HEK293 (cell line): ENCODE data around the gene RAB3B.

ENCODE experiments used
- FEZF1 ChIP-seq: fragments of 450-650 bp; formaldehyde crosslinking; IDR thresholded peaks from 2 replicates; pipeline ENCODE4 v1.5.1; 2016; ENCODE audit warnings: missing biosample characterization, missing genetic modification characterization
- GFI1B ChIP-seq: fragments of 450-650 bp; formaldehyde crosslinking; IDR thresholded peaks from 2 replicates; pipeline ENCODE4 v1.5.1; 2016; ENCODE audit warnings: missing biosample characterization, missing genetic modification characterization
- GLI2 ChIP-seq: fragments of 450-650 bp; formaldehyde crosslinking; IDR thresholded peaks from 2 replicates; pipeline ENCODE4; 2017; ENCODE audit warnings: missing biosample characterization, missing genetic modification characterization, low read depth, borderline replicate concordance
- GLIS1 ChIP-seq: fragments of 450-650 bp; formaldehyde crosslinking; IDR thresholded peaks from 2 replicates; pipeline ENCODE4 v1.5.1; 2016; ENCODE audit warnings: missing biosample characterization, missing genetic modification characterization
- OSR2 ChIP-seq: fragments of 450-650 bp; formaldehyde crosslinking; IDR thresholded peaks from 2 replicates; pipeline ENCODE4 v1.5.1; 2016; ENCODE audit warnings: missing biosample characterization, missing genetic modification characterization
- OVOL3 ChIP-seq: fragments of 450-650 bp; formaldehyde crosslinking; IDR thresholded peaks from 2 replicates; pipeline ENCODE4 v1.5.1; 2016; ENCODE audit warnings: missing biosample characterization, missing genetic modification characterization
- PBX3 ChIP-seq: sonication (generic); formaldehyde crosslinking; IDR thresholded peaks from 2 replicates; pipeline ENCODE4 v1.8.1; 2022; ENCODE audit warnings: mild to moderate bottlenecking, moderate library complexity, missing genetic modification reagents
- REPIN1 ChIP-seq: fragments of 450-650 bp; formaldehyde crosslinking; IDR thresholded peaks from 2 replicates; pipeline ENCODE4 v1.5.1; 2017; ENCODE audit warnings: missing biosample characterization, missing genetic modification characterization, low read depth
- SP7 ChIP-seq: fragments of 450-650 bp; formaldehyde crosslinking; IDR thresholded peaks from 2 replicates; pipeline ENCODE4 v1.5.1; 2016; ENCODE audit warnings: missing biosample characterization, missing genetic modification characterization
- TRIM28 ChIP-seq: IDR thresholded peaks from 2 replicates; pipeline ENCODE4 v1.6.1; 2011; ENCODE audit warnings: low read length, control low read depth, borderline replicate concordance
- WT1 ChIP-seq: fragments of 450-650 bp; formaldehyde crosslinking; IDR thresholded peaks from 2 replicates; pipeline ENCODE4 v1.5.1; 2016; ENCODE audit warnings: missing biosample characterization, missing genetic modification characterization
- YY1 ChIP-seq: fragments of 450-650 bp; formaldehyde crosslinking; IDR thresholded peaks from 2 replicates; pipeline ENCODE4 v1.5.1; 2018; ENCODE audit warnings: missing biosample characterization, missing genetic modification characterization
- YY2 ChIP-seq: fragments of 450-650 bp; formaldehyde crosslinking; IDR thresholded peaks from 2 replicates; pipeline ENCODE4 v1.5.1; 2016; ENCODE audit warnings: missing biosample characterization, missing genetic modification characterization
- ZBTB1 ChIP-seq: fragments of 450-650 bp; formaldehyde crosslinking; IDR thresholded peaks from 2 replicates; pipeline ENCODE4 v1.5.1; 2016; ENCODE audit warnings: missing biosample characterization, missing genetic modification characterization
- ZBTB48 ChIP-seq: fragments of 450-650 bp; formaldehyde crosslinking; IDR thresholded peaks from 2 replicates; pipeline ENCODE4 v1.5.1; 2016; ENCODE audit warnings: missing biosample characterization, missing genetic modification characterization
- ZFHX2 ChIP-seq: fragments of 450-650 bp; formaldehyde crosslinking; conservative IDR thresholded peaks from 2 replicates; pipeline ENCODE4 v1.5.1; 2016; ENCODE audit warnings: missing biosample characterization, missing genetic modification characterization
- ZFP69B ChIP-seq: fragments of 450-650 bp; formaldehyde crosslinking; IDR thresholded peaks from 2 replicates; pipeline ENCODE4 v1.5.1; 2016; ENCODE audit warnings: missing biosample characterization, missing genetic modification characterization
- ZIC2 ChIP-seq: fragments of 450-650 bp; formaldehyde crosslinking; IDR thresholded peaks from 2 replicates; pipeline ENCODE4 v1.5.1; 2016; ENCODE audit warnings: missing biosample characterization, missing genetic modification characterization
- ZNF140 ChIP-seq: fragments of 450-650 bp; formaldehyde crosslinking; IDR thresholded peaks from 2 replicates; pipeline ENCODE4 v1.5.1; 2016; ENCODE audit warnings: missing biosample characterization, missing genetic modification characterization
- ZNF169 ChIP-seq: fragments of 450-650 bp; formaldehyde crosslinking; IDR thresholded peaks from 2 replicates; pipeline ENCODE4 v1.5.1; 2016; ENCODE audit warnings: missing biosample characterization, missing genetic modification characterization
- ZNF175 ChIP-seq: fragments of 450-650 bp; formaldehyde crosslinking; IDR thresholded peaks from 2 replicates; pipeline ENCODE4 v1.5.1; 2016; ENCODE audit warnings: missing biosample characterization, missing genetic modification characterization
- ZNF202 ChIP-seq: fragments of 450-650 bp; formaldehyde crosslinking; IDR thresholded peaks from 2 replicates; pipeline ENCODE4 v1.5.1; 2016; ENCODE audit warnings: missing biosample characterization, missing genetic modification characterization, borderline replicate concordance
- ZNF341 ChIP-seq: fragments of 450-650 bp; formaldehyde crosslinking; IDR thresholded peaks from 2 replicates; pipeline ENCODE4; 2016; ENCODE audit warnings: low read depth, missing biosample characterization, missing genetic modification characterization
- ZNF449 ChIP-seq: fragments of 450-650 bp; formaldehyde crosslinking; IDR thresholded peaks from 2 replicates; pipeline ENCODE4 v1.5.1; 2017; ENCODE audit warnings: missing biosample characterization, mild to moderate bottlenecking, missing genetic modification characterization, moderate library complexity
- ZNF488 ChIP-seq: fragments of 450-650 bp; formaldehyde crosslinking; IDR thresholded peaks from 2 replicates; pipeline ENCODE4 v1.5.1; 2016; ENCODE audit warnings: missing biosample characterization, missing genetic modification characterization
- ZNF510 ChIP-seq: fragments of 450-650 bp; formaldehyde crosslinking; IDR thresholded peaks from 2 replicates; pipeline ENCODE4 v1.5.1; 2018; ENCODE audit warnings: mild to moderate bottlenecking, missing genetic modification characterization, missing biosample characterization; ENCODE audit not compliant: insufficient replicate concordance
- ZNF530 ChIP-seq: fragments of 450-650 bp; formaldehyde crosslinking; IDR thresholded peaks from 2 replicates; pipeline ENCODE4 v1.5.1; 2016; ENCODE audit warnings: low read depth, missing biosample characterization, missing genetic modification characterization
- ZNF548 ChIP-seq: fragments of 450-650 bp; formaldehyde crosslinking; IDR thresholded peaks from 2 replicates; pipeline ENCODE4 v1.5.1; 2016; ENCODE audit warnings: missing biosample characterization, missing genetic modification characterization
- ZNF549 ChIP-seq: fragments of 450-650 bp; IDR thresholded peaks from 2 replicates; pipeline ENCODE4 v1.5.1; 2018; ENCODE audit warnings: missing biosample characterization, missing genetic modification characterization, mild to moderate bottlenecking, inconsistent platforms, moderate library complexity
- ZNF555 ChIP-seq: fragments of 450-650 bp; formaldehyde crosslinking; conservative IDR thresholded peaks from 2 replicates; pipeline ENCODE4 v1.5.1; 2017; ENCODE audit warnings: missing biosample characterization, mild to moderate bottlenecking, missing genetic modification characterization, inconsistent platforms
- ZNF560 ChIP-seq: fragments of 450-650 bp; formaldehyde crosslinking; IDR thresholded peaks from 2 replicates; pipeline ENCODE4 v1.5.1; 2017; ENCODE audit warnings: missing biosample characterization, missing genetic modification characterization, borderline replicate concordance
- ZNF623 ChIP-seq: fragments of 450-650 bp; formaldehyde crosslinking; IDR thresholded peaks from 2 replicates; pipeline ENCODE4 v1.5.1; 2016; ENCODE audit warnings: missing biosample characterization, missing genetic modification characterization
- ZNF768 ChIP-seq: fragments of 450-650 bp; formaldehyde crosslinking; IDR thresholded peaks from 2 replicates; pipeline ENCODE4 v1.5.1; 2018; ENCODE audit warnings: missing biosample characterization, mild to moderate bottlenecking, missing genetic modification characterization
- ZNF792 ChIP-seq: fragments of 450-650 bp; formaldehyde crosslinking; IDR thresholded peaks from 2 replicates; pipeline ENCODE4 v1.5.1; 2016; ENCODE audit warnings: missing biosample characterization, missing genetic modification characterization
- ZNF837 ChIP-seq: fragments of 450-650 bp; formaldehyde crosslinking; IDR thresholded peaks from 2 replicates; pipeline ENCODE4 v1.5.1; 2016; ENCODE audit warnings: missing biosample characterization, missing genetic modification characterization
- ZXDB ChIP-seq: fragments of 450-650 bp; formaldehyde crosslinking; IDR thresholded peaks from 2 replicates; pipeline ENCODE4 v1.5.1; 2016; ENCODE audit warnings: missing biosample characterization, missing genetic modification characterization
- TF ChIP-seq, protein P1 (sequence below): fragments of 450-650 bp; formaldehyde crosslinking; IDR thresholded peaks from 2 replicates; pipeline ENCODE4 v1.5.1; 2016; ENCODE audit warnings: missing biosample characterization, missing genetic modification characterization, low read depth
- TF ChIP-seq, protein P2 (sequence below): fragments of 450-650 bp; formaldehyde crosslinking; IDR thresholded peaks from 2 replicates; pipeline ENCODE4 v1.5.1; 2016; ENCODE audit warnings: missing biosample characterization, missing genetic modification characterization

The RAB3B gene

DNA sequence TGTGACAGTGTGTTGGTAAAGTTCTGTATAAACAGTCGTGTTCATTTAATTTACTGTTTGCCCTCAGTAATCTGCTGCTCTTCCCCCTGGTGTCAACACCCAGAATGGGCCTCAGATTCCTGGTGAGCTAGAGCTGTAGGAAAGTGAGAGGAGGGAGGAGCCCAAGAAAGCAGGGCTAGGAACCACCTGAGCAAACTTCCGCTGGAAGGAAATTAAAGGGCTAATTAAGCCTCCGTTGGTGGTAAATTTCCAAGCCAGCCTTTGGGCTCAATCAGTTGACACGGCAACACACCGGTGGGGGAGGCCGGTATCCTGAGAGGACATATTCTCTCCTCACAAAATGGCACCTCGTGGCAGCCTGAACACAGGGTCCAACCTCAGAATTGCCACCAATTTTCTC is 32.9 kb downstream of the RAB3B start (continued):
- TF ChIP-seq ZIC2 (tag by site-specific recombination) (peak; percentile 50), FEZF1 (tag by site-specific recombination) (no peak), ZNF341 (tag by site-specific recombination) (peak; percentile 67), ZBTB48 (tag by site-specific recombination) (no peak), ZNF140 (tag by site-specific recombination) (no peak), GLI2 (tag by site-specific recombination) (no peak), ZNF623 (tag by site-specific recombination) (no peak), YY1 (tag by site-specific recombination) (no peak), TRIM28 (no peak), OSR2 (tag by site-specific recombination) (peak; percentile 48; the same call in 1 of the 2 replicates), ZNF510 (tag by site-specific recombination) (no peak), ZNF560 (tag by site-specific recombination) (no peak), ZNF792 (tag by site-specific recombination) (no peak), REPIN1 (tag by site-specific recombination) (no peak), ZNF175 (tag by site-specific recombination) (no peak), ZNF548 (tag by site-specific recombination) (no peak), PBX3 (no peak), GFI1B (no peak), ZNF202 (tag by site-specific recombination) (no peak), ZNF169 (no peak), ZBTB1 (tag by site-specific recombination) (no peak), ZNF549 (tag by site-specific recombination) (no peak), WT1 (tag by site-specific recombination) (peak; percentile 71; the same call in 1 of the 2 replicates), ZXDB (tag by site-specific recombination) (no peak), ZFP69B (tag by site-specific recombination) (no peak), OVOL3 (tag by site-specific recombination) (no peak), ZNF488 (tag by site-specific recombination) (no peak), GLIS1 (tag by site-specific recombination) (peak; percentile 81), ZNF555 (no peak), ZNF530 (tag by site-specific recombination) (no peak), ZFHX2 (tag by site-specific recombination) (no peak), ZNF768 (tag by site-specific recombination) (no peak), ZNF449 (tag by site-specific recombination) (no peak), ZNF837 (no peak), SP7 (peak; percentile 84), YY2 (no peak)
- TF ChIP-seq, protein P1, sequence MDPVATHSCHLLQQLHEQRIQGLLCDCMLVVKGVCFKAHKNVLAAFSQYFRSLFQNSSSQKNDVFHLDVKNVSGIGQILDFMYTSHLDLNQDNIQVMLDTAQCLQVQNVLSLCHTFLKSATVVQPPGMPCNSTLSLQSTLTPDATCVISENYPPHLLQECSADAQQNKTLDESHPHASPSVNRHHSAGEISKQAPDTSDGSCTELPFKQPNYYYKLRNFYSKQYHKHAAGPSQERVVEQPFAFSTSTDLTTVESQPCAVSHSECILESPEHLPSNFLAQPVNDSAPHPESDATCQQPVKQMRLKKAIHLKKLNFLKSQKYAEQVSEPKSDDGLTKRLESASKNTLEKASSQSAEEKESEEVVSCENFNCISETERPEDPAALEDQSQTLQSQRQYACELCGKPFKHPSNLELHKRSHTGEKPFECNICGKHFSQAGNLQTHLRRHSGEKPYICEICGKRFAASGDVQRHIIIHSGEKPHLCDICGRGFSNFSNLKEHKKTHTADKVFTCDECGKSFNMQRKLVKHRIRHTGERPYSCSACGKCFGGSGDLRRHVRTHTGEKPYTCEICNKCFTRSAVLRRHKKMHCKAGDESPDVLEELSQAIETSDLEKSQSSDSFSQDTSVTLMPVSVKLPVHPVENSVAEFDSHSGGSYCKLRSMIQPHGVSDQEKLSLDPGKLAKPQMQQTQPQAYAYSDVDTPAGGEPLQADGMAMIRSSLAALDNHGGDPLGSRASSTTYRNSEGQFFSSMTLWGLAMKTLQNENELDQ (tag by site-specific recombination), result no peak
- TF ChIP-seq, protein P2, sequence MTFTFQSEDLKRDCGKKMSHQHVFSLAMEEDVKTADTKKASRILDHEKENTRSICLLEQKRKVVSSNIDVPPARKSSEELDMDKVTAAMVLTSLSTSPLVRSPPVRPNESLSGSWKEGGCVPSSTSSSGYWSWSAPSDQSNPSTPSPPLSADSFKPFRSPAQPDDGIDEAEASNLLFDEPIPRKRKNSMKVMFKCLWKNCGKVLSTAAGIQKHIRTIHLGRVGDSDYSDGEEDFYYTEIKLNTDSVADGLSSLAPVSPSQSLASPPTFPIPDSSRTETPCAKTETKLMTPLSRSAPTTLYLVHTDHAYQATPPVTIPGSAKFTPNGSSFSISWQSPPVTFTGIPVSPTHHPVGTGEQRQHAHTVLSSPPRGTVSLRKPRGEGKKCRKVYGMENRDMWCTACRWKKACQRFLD, result no peak
